Measurements from ENCODE around the gene TBX1. TPM values are rescaled to one million over a fixed set of nuclear protein-coding genes. Genes with fewer than 3 reads are reported as not detected.

TBX1 gene
- total RNA-seq, 1 donor from 2014 or later, result 3.6 TPM

DNA sequence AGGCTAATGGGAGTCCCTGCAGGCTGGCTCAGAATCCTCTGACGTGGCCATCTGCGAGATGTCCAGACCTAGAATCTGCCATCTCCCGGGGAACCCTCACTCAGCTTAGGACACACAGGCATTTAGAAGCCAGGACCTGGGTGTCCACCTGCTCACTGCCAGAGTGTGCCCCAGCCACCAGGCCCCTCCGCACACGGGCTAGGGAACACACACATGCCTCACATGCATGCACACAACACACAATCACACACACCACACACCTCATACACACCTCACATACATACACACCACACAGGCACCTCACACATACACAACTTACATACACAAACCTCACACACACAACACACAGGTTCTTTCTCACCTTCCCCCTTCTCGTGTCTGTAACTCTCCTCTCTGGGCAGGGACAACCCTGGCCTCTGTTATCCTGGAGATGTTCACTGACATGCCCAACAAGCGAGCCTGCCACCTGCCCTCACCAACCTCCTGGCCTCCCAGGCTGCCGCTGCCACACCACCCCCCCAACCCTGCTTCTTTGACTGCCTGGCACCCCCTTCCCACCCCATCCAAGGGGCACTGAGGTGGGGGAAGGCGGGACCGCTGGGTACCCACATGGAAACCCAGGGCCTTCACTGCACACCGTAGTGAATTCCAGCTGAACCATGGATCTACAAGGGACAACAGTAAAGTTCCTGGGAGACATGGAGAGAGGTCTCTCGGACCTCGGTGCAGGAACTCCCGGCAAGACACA is 56.0 kb downstream of the TBX1 start:
- ATAC-seq, result no peak
- DNase-seq (ENCODE audit: missing footprints), result no peak
- intact Hi-C loops (cut with DNase I), result no loop called here

Other genes starting within 250 kb of the TBX1 start
- 29.9 TPM for gene CLDN5, start 236.4 kb upstream of the TBX1 start, total RNA-seq
- 120 TPM for gene SEPTIN5, start 46.3 kb upstream of the TBX1 start, total RNA-seq
- gene GP1BB, start 37.2 kb upstream of the TBX1 start, total RNA-seq, result not detected
- 1.9 TPM for gene GNB1L, start 94.1 kb downstream of the TBX1 start, total RNA-seq
- gene RTL10, start 94.1 kb downstream of the TBX1 start, total RNA-seq, result 8.5 TPM
- 104 TPM for gene COMT, start 181.0 kb downstream of the TBX1 start, total RNA-seq
- gene TXNRD2, start 181.0 kb downstream of the TBX1 start, total RNA-seq, result 40.9 TPM